ENCODE results near the gene CLDN6.
A peak's percentile ranks its signal among the peaks of the same experiment; 100 is the strongest.

The CLDN6 gene

GRCh38 chr16:3027983-3028715, 10.2 kb upstream of the CLDN6 start:
- DNase-seq (ENCODE audit: low read depth): no peak

- DNase-seq (ENCODE audit: low read depth): no peak
Measured at GRCh38 chr16:3027489-3027795, 9.5 kb upstream of the CLDN6 start.

GRCh38 chr16:3026609-3027488, 8.9 kb upstream of the CLDN6 start:
- DNase-seq (ENCODE audit: low read depth): no peak

GRCh38 chr16:3026003-3026378, 8.0 kb upstream of the CLDN6 start:
- no peak for DNase-seq (ENCODE audit: low read depth)

GRCh38 chr16:3025032-3026002, 7.3 kb upstream of the CLDN6 start:
- DNase-seq (ENCODE audit: low read depth): no peak

GRCh38 chr16:3023669-3024478, 5.9 kb upstream of the CLDN6 start, which contains the start of the genes HCFC1R1 and THOC6:
Gene HCFC1R1, minus strand, starts transcription at chr16:3023942. Its CDS starts 1 bp downstream, at chr16:3023941.
Gene THOC6, plus strand, starts transcription at chr16:3024035. Its CDS starts 292 bp downstream, at chr16:3024327.
- DNase-seq (ENCODE audit: low read depth): peak; percentile 95

- peak; percentile 81 for DNase-seq (ENCODE audit: low read depth)
Measured at GRCh38 chr16:3023415-3023668, 5.4 kb upstream of the CLDN6 start.

- DNase-seq (ENCODE audit: low read depth): peak; percentile 54
Measured at GRCh38 chr16:3022684-3023414, 4.9 kb upstream of the CLDN6 start.

GRCh38 chr16:3022208-3022683, 4.3 kb upstream of the CLDN6 start:
- DNase-seq (ENCODE audit: low read depth): peak; percentile 89

GRCh38 chr16:3021449-3022207, 3.6 kb upstream of the CLDN6 start:
- DNase-seq (ENCODE audit: low read depth): peak; percentile 96

- DNase-seq (ENCODE audit: low read depth): peak; percentile 88
Measured at GRCh38 chr16:3020604-3021448, 2.8 kb upstream of the CLDN6 start.

- DNase-seq (ENCODE audit: low read depth): peak; percentile 35
Measured at GRCh38 chr16:3020247-3020603, 2.2 kb upstream of the CLDN6 start, which contains the start of gene TNFRSF12A. Gene TNFRSF12A, plus strand, starts transcription at chr16:3020368. Its CDS starts 30 bp downstream, at chr16:3020398.

- no peak for DNase-seq (ENCODE audit: low read depth)
Measured at GRCh38 chr16:3019594-3020246, 1.7 kb upstream of the CLDN6 start.

- DNase-seq (ENCODE audit: low read depth): no peak
Measured at GRCh38 chr16:3017344-3017743, 639 bp downstream of the CLDN6 start.

GRCh38 chr16:3015865-3016521, 2.0 kb downstream of the CLDN6 start:
- no peak for DNase-seq (ENCODE audit: low read depth)

- DNase-seq (ENCODE audit: low read depth): no peak
Measured at GRCh38 chr16:3014971-3015370, 3.0 kb downstream of the CLDN6 start.

- DNase-seq (ENCODE audit: low read depth): no peak
Measured at GRCh38 chr16:3013998-3014690, 3.8 kb downstream of the CLDN6 start.
